8988T (cell line): ENCODE results near the gene SPOCK3.
A peak's percentile ranks its signal among the peaks of the same experiment; 100 is the strongest.
"Not testable (repeated sequence)": the region's sequence is repeated elsewhere in the genome, so short reads cannot be mapped to it uniquely, and the experiment has no call there.

Experiments used
- DNase-seq: peaks from one replicate; pipeline ENCODE4 v3.0.0; 2011

Gene SPOCK3

GRCh38 chr4:167234316-167234881, at the start of gene SPOCK3:
SPOCK3 (minus strand) TSS chr4:167234494.
- peak; percentile 37 for DNase-seq

GRCh38 chr4:167282171-167282864, 48.0 kb upstream of the SPOCK3 start:
- DNase-seq = no peak

- not testable (repeated sequence) for DNase-seq
Measured at GRCh38 chr4:167281545-167281944, 47.3 kb upstream of the SPOCK3 start.

GRCh38 chr4:167274351-167274750, 40.1 kb upstream of the SPOCK3 start:
- DNase-seq = no peak

GRCh38 chr4:167265231-167265630, 30.9 kb upstream of the SPOCK3 start:
- DNase-seq = no peak

GRCh38 chr4:167248271-167248670, 14.0 kb upstream of the SPOCK3 start:
- no peak for DNase-seq

- no peak for DNase-seq
Measured at GRCh38 chr4:167239627-167240026, 5.3 kb upstream of the SPOCK3 start.

- no peak for DNase-seq
Measured at GRCh38 chr4:167238226-167238625, 3.9 kb upstream of the SPOCK3 start.

GRCh38 chr4:167233685-167234315, 494 bp downstream of the SPOCK3 start:
- no peak for DNase-seq

GRCh38 chr4:167232805-167233684, 1.2 kb downstream of the SPOCK3 start:
- DNase-seq = no peak

- no peak for DNase-seq
Measured at GRCh38 chr4:167230744-167231143, 3.5 kb downstream of the SPOCK3 start.

- DNase-seq = no peak
Measured at GRCh38 chr4:167222099-167222498, 12.2 kb downstream of the SPOCK3 start.

GRCh38 chr4:167221084-167221483, 13.2 kb downstream of the SPOCK3 start:
- DNase-seq = no peak

GRCh38 chr4:167218022-167218608, 16.2 kb downstream of the SPOCK3 start:
- DNase-seq = no peak

GRCh38 chr4:167216783-167217182, 17.5 kb downstream of the SPOCK3 start:
- no peak for DNase-seq

GRCh38 chr4:167210166-167210565, 24.1 kb downstream of the SPOCK3 start:
- DNase-seq = no peak

- DNase-seq = no peak
Measured at GRCh38 chr4:167196344-167197012, 37.8 kb downstream of the SPOCK3 start.

GRCh38 chr4:167190379-167190778, 43.9 kb downstream of the SPOCK3 start:
- no peak for DNase-seq

- no peak for DNase-seq
Measured at GRCh38 chr4:167185465-167185864, 48.8 kb downstream of the SPOCK3 start.

- DNase-seq = no peak
Measured at GRCh38 chr4:167183036-167183435, 51.3 kb downstream of the SPOCK3 start.

- no peak for DNase-seq
Measured at GRCh38 chr4:167177925-167178324, 56.4 kb downstream of the SPOCK3 start.

GRCh38 chr4:167176723-167177367, 57.4 kb downstream of the SPOCK3 start:
- no peak for DNase-seq
